Heart left ventricle (tissue), 13 donors: ENCODE results near the gene REEP1.

Source experiments
- POLR2A ChIP-seq, 2 donors: fragments of 450-650 bp; IDR thresholded peaks; one replicate each; pipeline ENCODE4 v1.6.1; 2017; ENCODE audit warnings: antibody characterized with exemption in 2 of 2, mild to moderate bottlenecking in 2 of 2, moderate library complexity in 2 of 2
- TF ChIP-seq, protein P1 (sequence below), 12 donors: fragments of 200-600 bp; sonication (generic) in 4 of 12; IDR thresholded peaks; one replicate each; pipeline versions ENCODE4 v1.5.0 to v1.8.0; 2018 to 2022; ENCODE audit warnings: antibody characterized with exemption in 12 of 12, mild to moderate bottlenecking in 5 of 12
- donor health status: ischemic (EF 13 %, LVEDD 7.1; RV severe dilation, severe dysfunction).
- donor health status: DM: no; HTN: yes; CAD: no.
- donor health status: DM: no; HTN: no; CAD: no.
- donor health status: ischemic (EF 25% LVEDD 6.9; RV normal size, moderate dysfunction).
- donor health status: ischemic (EF 25% LVEDD 5.7; RV mildly dilated, moderate dysfunction).
- donor health status: ischemic (EF 35%, LVEDD 5.7; RV mildly dilated, moderate dysfunction).
- donor health status: nonischemic (EF 11% LVEDD 7.7; RV severe dilation, severe dysfunction).
- donor health status: DM: yes; HTN: yes; CAD: no.
- donor health status: PGD.
- donor health status: ischemic (EF 29% LVEDD 5.4; RV normal size, mild dysfunction).
- donor health status: nonischemic (EF 23%, LVEDD 6.1; RV moderate dilation, normal function).

DNA sequence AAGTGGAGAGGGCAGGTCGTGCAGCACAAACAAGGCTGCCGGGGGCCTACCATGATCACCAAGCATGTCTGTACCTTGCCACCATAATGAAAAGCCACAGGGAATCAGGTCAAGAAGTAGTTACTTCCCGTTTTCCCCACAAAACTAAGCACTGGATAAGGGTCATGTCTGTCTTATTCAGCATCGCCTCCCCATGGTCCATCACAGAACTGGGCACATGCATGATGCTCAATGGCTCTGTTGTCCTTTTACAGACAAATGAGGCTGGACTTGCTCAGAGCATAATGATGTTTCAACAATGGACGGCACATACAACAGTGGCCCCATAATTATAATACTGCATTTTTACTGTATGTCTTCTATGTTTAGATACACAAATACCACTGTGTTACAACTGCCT is 27.5 kb downstream of the REEP1 start:
- TF ChIP-seq, protein P1, sequence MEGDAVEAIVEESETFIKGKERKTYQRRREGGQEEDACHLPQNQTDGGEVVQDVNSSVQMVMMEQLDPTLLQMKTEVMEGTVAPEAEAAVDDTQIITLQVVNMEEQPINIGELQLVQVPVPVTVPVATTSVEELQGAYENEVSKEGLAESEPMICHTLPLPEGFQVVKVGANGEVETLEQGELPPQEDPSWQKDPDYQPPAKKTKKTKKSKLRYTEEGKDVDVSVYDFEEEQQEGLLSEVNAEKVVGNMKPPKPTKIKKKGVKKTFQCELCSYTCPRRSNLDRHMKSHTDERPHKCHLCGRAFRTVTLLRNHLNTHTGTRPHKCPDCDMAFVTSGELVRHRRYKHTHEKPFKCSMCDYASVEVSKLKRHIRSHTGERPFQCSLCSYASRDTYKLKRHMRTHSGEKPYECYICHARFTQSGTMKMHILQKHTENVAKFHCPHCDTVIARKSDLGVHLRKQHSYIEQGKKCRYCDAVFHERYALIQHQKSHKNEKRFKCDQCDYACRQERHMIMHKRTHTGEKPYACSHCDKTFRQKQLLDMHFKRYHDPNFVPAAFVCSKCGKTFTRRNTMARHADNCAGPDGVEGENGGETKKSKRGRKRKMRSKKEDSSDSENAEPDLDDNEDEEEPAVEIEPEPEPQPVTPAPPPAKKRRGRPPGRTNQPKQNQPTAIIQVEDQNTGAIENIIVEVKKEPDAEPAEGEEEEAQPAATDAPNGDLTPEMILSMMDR (IDR thresholded peaks at IDR 0.05) = no peak
- TF ChIP-seq POLR2A (IDR thresholded peaks at IDR 0.05) = no peak
